OCI-LY1 (cell line): ENCODE data around the gene SPATA13.

Experiments
- H2AFZ ChIP-seq: fragments of 200-600 bp; sonication (generic), shearing (Covaris generic); 2 replicates; pipeline ENCODE4 v1.6.0; 2014; ENCODE audit warnings: antibody characterized with exemption, mild to moderate bottlenecking, low read length
- H3F3A ChIP-seq: fragments of 200-600 bp; sonication (generic), shearing (Covaris generic); 2 replicates; pipeline ENCODE4 v1.6.0; 2014; ENCODE audit warnings: mild to moderate bottlenecking, antibody characterized with exemption, low read length, moderate library complexity; ENCODE audit not compliant: insufficient read depth
- H3K27ac ChIP-seq: fragments of 200-600 bp; sonication (generic); 2 replicates; pipeline ENCODE4 v1.5.1; 2014; ENCODE audit warnings: low read length, mixed run types, mild to moderate bottlenecking, low read depth; ENCODE audit not compliant: poor library complexity, severe bottlenecking
- H3K27me3 ChIP-seq: fragments of 200-600 bp; sonication (generic); 2 replicates; pipeline ENCODE4 v1.6.0; 2014; ENCODE audit warnings: antibody characterized with exemption, mild to moderate bottlenecking, low read length, moderate library complexity; ENCODE audit not compliant: insufficient read depth
- H3K36me3 ChIP-seq: fragments of 200-600 bp; sonication (generic); 2 replicates; pipeline ENCODE4 v1.6.1; 2014; ENCODE audit warnings: mild to moderate bottlenecking, antibody characterized with exemption, low read length, moderate library complexity, mixed read lengths; ENCODE audit not compliant: insufficient read depth
- H3K4me1 ChIP-seq: fragments of 200-600 bp; sonication (generic); 2 replicates; pipeline ENCODE4 v1.5.1; 2014; ENCODE audit warnings: mild to moderate bottlenecking, low read length, moderate library complexity; ENCODE audit not compliant: insufficient read depth, severe bottlenecking
- H3K4me2 ChIP-seq: fragments of 200-600 bp; sonication (generic), shearing (Covaris generic); 2 replicates; pipeline ENCODE4 v1.6.1; 2014; ENCODE audit warnings: low read length
- H3K4me3 ChIP-seq: fragments of 200-600 bp; sonication (generic); 2 replicates; pipeline ENCODE4 v1.5.1; 2014; ENCODE audit warnings: low read length, low read depth, mild to moderate bottlenecking, mixed read lengths; ENCODE audit not compliant: poor library complexity, severe bottlenecking
- H3K79me2 ChIP-seq: fragments of 200-600 bp; shearing (Covaris generic); 2 replicates; pipeline ENCODE4 v1.6.1; 2016; ENCODE audit warnings: mixed run types, low read length, mixed read lengths; ENCODE audit not compliant: insufficient read depth
- H3K9ac ChIP-seq: fragments of 200-600 bp; sonication (generic), shearing (Covaris generic); 2 replicates; pipeline ENCODE4 v1.6.1; 2014; ENCODE audit warnings: mild to moderate bottlenecking, low read length, mixed read lengths
- H3K9me2 ChIP-seq: fragments of 200-600 bp; sonication (generic), shearing (Covaris generic); 2 replicates; pipeline ENCODE4 v1.6.1; 2014; ENCODE audit warnings: low read depth, mild to moderate bottlenecking, low read length, mixed read lengths
- H3K9me3 ChIP-seq: fragments of 200-600 bp; shearing (Covaris generic); 2 replicates; pipeline ENCODE4 v1.6.1; 2014; ENCODE audit warnings: low read length, mixed read lengths
- H4K20me1 ChIP-seq: fragments of 200-600 bp; sonication (generic), shearing (Covaris generic); 2 replicates; pipeline ENCODE4 v1.6.0; 2016; ENCODE audit warnings: mild to moderate bottlenecking, low read length; ENCODE audit not compliant: insufficient read depth
- CTCF ChIP-seq: fragments of 200-600 bp; sonication (generic), shearing (Covaris generic); IDR thresholded peaks from 2 replicates; pipeline ENCODE4 v1.5.1; 2017; ENCODE audit warnings: mild to moderate bottlenecking, antibody characterized with exemption, low read length, moderate library complexity, mixed read lengths
- EZH2 ChIP-seq: fragments of 200-600 bp; sonication (generic), shearing (Covaris generic); IDR thresholded peaks from 2 replicates; pipeline ENCODE4 v1.8.0; 2017; ENCODE audit warnings: borderline replicate concordance, mixed run types, mild to moderate bottlenecking, antibody characterized with exemption, low read length, moderate library complexity, mixed read lengths

Gene SPATA13

GRCh38 chr13:24129914-24130774 lies 30.4 kb upstream of the SPATA13 start:
- Histone ChIP-seq H3K9ac (no peak overlapping the region), H3K27me3 (no peaks in the 10 kb centered on the region; the same call in 1 of the 2 replicates), H3K4me2 (no peak overlapping the region), H2AFZ (no peak overlapping the region), H3K4me3 (no peak overlapping the region), H3K9me3 (peaks cover 3% of the 10 kb centered on the region; the same call in 1 of the 2 replicates), H3K36me3 (no peaks in the 10 kb centered on the region; the same call in 1 of the 2 replicates), H3K79me2 (no peaks in the 10 kb centered on the region), H3K27ac (no peak overlapping the region), H4K20me1 (no peaks in the 10 kb centered on the region), H3F3A (no peaks in the 10 kb centered on the region), H3K4me1 (no peaks in the 10 kb centered on the region), H3K9me2 (no peaks in the 10 kb centered on the region)
- TF ChIP-seq EZH2: no peak
- no peak for TF ChIP-seq CTCF

GRCh38 chr13:24131749-24132148 lies 28.8 kb upstream of the SPATA13 start:
- peaks cover 3% of the 10 kb centered on the region; the same call in 1 of the 2 replicates for H3K9me3 ChIP-seq
- H3K4me1 ChIP-seq: no peaks in the 10 kb centered on the region
- TF ChIP-seq EZH2 (no peak), CTCF (no peak)
- no peaks in the 10 kb centered on the region; the same call in 1 of the 2 replicates for H3K27me3 ChIP-seq
- no peaks in the 10 kb centered on the region for H3K9me2 ChIP-seq
- no peaks in the 10 kb centered on the region for H3F3A ChIP-seq
- H2AFZ ChIP-seq: no peak overlapping the region
- no peak overlapping the region for H3K27ac ChIP-seq
- no peak overlapping the region for H3K9ac ChIP-seq
- H3K4me3 ChIP-seq: no peak overlapping the region
- no peak overlapping the region for H3K4me2 ChIP-seq
- H3K36me3 ChIP-seq: no peaks in the 10 kb centered on the region; the same call in 1 of the 2 replicates
- no peaks in the 10 kb centered on the region for H3K79me2 ChIP-seq
- no peaks in the 10 kb centered on the region for H4K20me1 ChIP-seq

- no peaks in the 10 kb centered on the region for H3F3A ChIP-seq
Observed at GRCh38 chr13:24133021-24133795, 27.3 kb upstream of the SPATA13 start.

More at GRCh38 chr13:24133021-24133795, 27.3 kb upstream of the SPATA13 start:
- no peaks in the 10 kb centered on the region; the same call in 1 of the 2 replicates for H3K27me3 ChIP-seq
- no peaks in the 10 kb centered on the region; the same call in 1 of the 2 replicates for H3K36me3 ChIP-seq
- H3K9me3 ChIP-seq: peaks cover 3% of the 10 kb centered on the region; the same call in 1 of the 2 replicates
- TF ChIP-seq CTCF: no peak
- no peak for TF ChIP-seq EZH2
- no peak overlapping the region for H3K9ac ChIP-seq
- no peak overlapping the region for H3K27ac ChIP-seq
- H2AFZ ChIP-seq: no peak overlapping the region
- H3K4me3 ChIP-seq: no peak overlapping the region
- no peaks in the 10 kb centered on the region for H3K79me2 ChIP-seq
- no peaks in the 10 kb centered on the region for H3K4me1 ChIP-seq
- H3K9me2 ChIP-seq: no peaks in the 10 kb centered on the region
- no peak overlapping the region for H3K4me2 ChIP-seq
- no peaks in the 10 kb centered on the region for H4K20me1 ChIP-seq
